ENCODE results near the gene SLC39A8.
"Not testable (repeated sequence)": the region's sequence is repeated elsewhere in the genome, so short reads cannot be mapped to it uniquely, and the experiment has no call there.

Gene SLC39A8

GRCh38 chr4:102302762-102303161 lies 42.5 kb downstream of the SLC39A8 start:
- Histone ChIP-seq H3K36me3 (ENCODE audit: insufficient read depth, low read length) (no peaks in the 10 kb centered on the region), H3K79me2 (ENCODE audit: control insufficient read depth, insufficient read depth, low read length, unreplicated experiment) (no peaks in the 10 kb centered on the region), H3K27me3 (ENCODE audit: insufficient read depth, low read length) (no peaks in the 10 kb centered on the region), H3K4me1 (ENCODE audit: control insufficient read depth, insufficient read depth, low read length, unreplicated experiment) (no peaks in the 10 kb centered on the region), H2AFZ (ENCODE audit: low read length, unreplicated experiment) (no peak overlapping the region), H3K4me3 (ENCODE audit: low read depth, low read length) (no peak overlapping the region), H3K27ac (ENCODE audit: low read depth, low read length) (no peak overlapping the region)

GRCh38 chr4:102301167-102301566 lies 44.1 kb downstream of the SLC39A8 start:
- no peaks in the 10 kb centered on the region for H3K4me1 ChIP-seq (ENCODE audit: control insufficient read depth, insufficient read depth, low read length, unreplicated experiment)
- no peaks in the 10 kb centered on the region for H3K27me3 ChIP-seq (ENCODE audit: insufficient read depth, low read length)
- H2AFZ ChIP-seq (ENCODE audit: low read length, unreplicated experiment) = no peak overlapping the region
- H3K4me3 ChIP-seq (ENCODE audit: low read depth, low read length) = no peak overlapping the region
- H3K79me2 ChIP-seq (ENCODE audit: control insufficient read depth, insufficient read depth, low read length, unreplicated experiment) = no peaks in the 10 kb centered on the region
- H3K36me3 ChIP-seq (ENCODE audit: insufficient read depth, low read length) = no peaks in the 10 kb centered on the region
- H3K27ac ChIP-seq (ENCODE audit: low read depth, low read length) = no peak overlapping the region

GRCh38 chr4:102299354-102300107 lies 45.8 kb downstream of the SLC39A8 start:
- no peaks in the 10 kb centered on the region for H3K4me1 ChIP-seq (ENCODE audit: control insufficient read depth, insufficient read depth, low read length, unreplicated experiment)

GRCh38 chr4:102298716-102299115 lies 46.6 kb downstream of the SLC39A8 start:
- no peak overlapping the region for H2AFZ ChIP-seq (ENCODE audit: low read length, unreplicated experiment)
- H3K27me3 ChIP-seq (ENCODE audit: insufficient read depth, low read length) = no peaks in the 10 kb centered on the region
- H3K4me3 ChIP-seq (ENCODE audit: low read depth, low read length) = no peak overlapping the region
- no peaks in the 10 kb centered on the region for H3K79me2 ChIP-seq (ENCODE audit: control insufficient read depth, insufficient read depth, low read length, unreplicated experiment)
- H3K27ac ChIP-seq (ENCODE audit: low read depth, low read length) = no peak overlapping the region
- H3K4me1 ChIP-seq (ENCODE audit: control insufficient read depth, insufficient read depth, low read length, unreplicated experiment) = no peaks in the 10 kb centered on the region
- H3K36me3 ChIP-seq (ENCODE audit: insufficient read depth, low read length) = 0 out of 2 replicates have a peak, but pooled peaks cover 3% of the 10 kb centered on the region

More at GRCh38 chr4:102299354-102300107, 45.8 kb downstream of the SLC39A8 start:
- no peak overlapping the region for H2AFZ ChIP-seq (ENCODE audit: low read length, unreplicated experiment)
- H3K27ac ChIP-seq (ENCODE audit: low read depth, low read length) = no peak overlapping the region
- no peaks in the 10 kb centered on the region for H3K79me2 ChIP-seq (ENCODE audit: control insufficient read depth, insufficient read depth, low read length, unreplicated experiment)
- H3K4me3 ChIP-seq (ENCODE audit: low read depth, low read length) = no peak overlapping the region
- 0 out of 2 replicates have a peak, but pooled peaks cover 1% of the 10 kb centered on the region for H3K36me3 ChIP-seq (ENCODE audit: insufficient read depth, low read length)
- no peaks in the 10 kb centered on the region for H3K27me3 ChIP-seq (ENCODE audit: insufficient read depth, low read length)

- H3K27me3 ChIP-seq (ENCODE audit: insufficient read depth, low read length) = no peaks in the 10 kb centered on the region
- 0 out of 2 replicates have a peak, but pooled peaks cover 3% of the 10 kb centered on the region for H3K36me3 ChIP-seq (ENCODE audit: insufficient read depth, low read length)
- H3K79me2 ChIP-seq (ENCODE audit: control insufficient read depth, insufficient read depth, low read length, unreplicated experiment) = no peaks in the 10 kb centered on the region
- no peaks in the 10 kb centered on the region for H3K4me1 ChIP-seq (ENCODE audit: control insufficient read depth, insufficient read depth, low read length, unreplicated experiment)
- no peak overlapping the region for H3K4me3 ChIP-seq (ENCODE audit: low read depth, low read length)
- H2AFZ ChIP-seq (ENCODE audit: low read length, unreplicated experiment) = no peak overlapping the region
- H3K27ac ChIP-seq (ENCODE audit: low read depth, low read length) = no peak overlapping the region
Measured at GRCh38 chr4:102295153-102295862, 50.0 kb downstream of the SLC39A8 start.

- no peak overlapping the region for H3K27ac ChIP-seq (ENCODE audit: low read depth, low read length)
Measured at GRCh38 chr4:102288497-102288896, 56.8 kb downstream of the SLC39A8 start.

GRCh38 chr4:102285831-102286230 lies 59.5 kb downstream of the SLC39A8 start:
- no peaks in the 10 kb centered on the region for H3K79me2 ChIP-seq (ENCODE audit: control insufficient read depth, insufficient read depth, low read length, unreplicated experiment)

More at GRCh38 chr4:102288497-102288896, 56.8 kb downstream of the SLC39A8 start:
- H3K27me3 ChIP-seq (ENCODE audit: insufficient read depth, low read length) = no peaks in the 10 kb centered on the region
- H3K36me3 ChIP-seq (ENCODE audit: insufficient read depth, low read length) = no peaks in the 10 kb centered on the region
- H2AFZ ChIP-seq (ENCODE audit: low read length, unreplicated experiment) = no peak overlapping the region
- H3K4me3 ChIP-seq (ENCODE audit: low read depth, low read length) = no peak overlapping the region
- peaks cover 8% of the 10 kb centered on the region for H3K4me1 ChIP-seq (ENCODE audit: control insufficient read depth, insufficient read depth, low read length, unreplicated experiment)
- no peaks in the 10 kb centered on the region for H3K79me2 ChIP-seq (ENCODE audit: control insufficient read depth, insufficient read depth, low read length, unreplicated experiment)

GRCh38 chr4:102281171-102281839 lies 64.0 kb downstream of the SLC39A8 start:
- peaks cover 6% of the 10 kb centered on the region for H3K4me1 ChIP-seq (ENCODE audit: control insufficient read depth, insufficient read depth, low read length, unreplicated experiment)
- no peaks in the 10 kb centered on the region for H3K79me2 ChIP-seq (ENCODE audit: control insufficient read depth, insufficient read depth, low read length, unreplicated experiment)
- no peak overlapping the region for H3K27ac ChIP-seq (ENCODE audit: low read depth, low read length)

More at GRCh38 chr4:102285831-102286230, 59.5 kb downstream of the SLC39A8 start:
- H3K27ac ChIP-seq (ENCODE audit: low read depth, low read length) = no peak overlapping the region
- no peaks in the 10 kb centered on the region for H3K36me3 ChIP-seq (ENCODE audit: insufficient read depth, low read length)
- no peak overlapping the region for H2AFZ ChIP-seq (ENCODE audit: low read length, unreplicated experiment)
- no peaks in the 10 kb centered on the region for H3K27me3 ChIP-seq (ENCODE audit: insufficient read depth, low read length)
- H3K4me1 ChIP-seq (ENCODE audit: control insufficient read depth, insufficient read depth, low read length, unreplicated experiment) = peaks cover 8% of the 10 kb centered on the region
- H3K4me3 ChIP-seq (ENCODE audit: low read depth, low read length) = no peak overlapping the region

GRCh38 chr4:102273317-102273716 lies 72.0 kb downstream of the SLC39A8 start:
- H3K79me2 ChIP-seq (ENCODE audit: control insufficient read depth, insufficient read depth, low read length, unreplicated experiment) = not testable (repeated sequence)

More at GRCh38 chr4:102281171-102281839, 64.0 kb downstream of the SLC39A8 start:
- Histone ChIP-seq H3K36me3 (ENCODE audit: insufficient read depth, low read length) (0 out of 2 replicates have a peak, but pooled peaks cover 4% of the 10 kb centered on the region), H3K27me3 (ENCODE audit: insufficient read depth, low read length) (no peaks in the 10 kb centered on the region), H2AFZ (ENCODE audit: low read length, unreplicated experiment) (no peak overlapping the region), H3K4me3 (ENCODE audit: low read depth, low read length) (no peak overlapping the region)

GRCh38 chr4:102272318-102272717 lies 73.0 kb downstream of the SLC39A8 start:
- Histone ChIP-seq H2AFZ (ENCODE audit: low read length, unreplicated experiment) (no peak overlapping the region), H3K27me3 (ENCODE audit: insufficient read depth, low read length) (no peaks in the 10 kb centered on the region), H3K4me1 (ENCODE audit: control insufficient read depth, insufficient read depth, low read length, unreplicated experiment) (no peaks in the 10 kb centered on the region), H3K4me3 (ENCODE audit: low read depth, low read length) (no peak overlapping the region), H3K27ac (ENCODE audit: low read depth, low read length) (no peak overlapping the region), H3K36me3 (ENCODE audit: insufficient read depth, low read length) (no peaks in the 10 kb centered on the region), H3K79me2 (ENCODE audit: control insufficient read depth, insufficient read depth, low read length, unreplicated experiment) (no peaks in the 10 kb centered on the region)

More at GRCh38 chr4:102273317-102273716, 72.0 kb downstream of the SLC39A8 start:
- H3K4me3 ChIP-seq (ENCODE audit: low read depth, low read length); H3K4me1 ChIP-seq (ENCODE audit: control insufficient read depth, insufficient read depth, low read length, unreplicated experiment); H3K36me3 ChIP-seq (ENCODE audit: insufficient read depth, low read length); H2AFZ ChIP-seq (ENCODE audit: low read length, unreplicated experiment); H3K27ac ChIP-seq (ENCODE audit: low read depth, low read length); H3K27me3 ChIP-seq (ENCODE audit: insufficient read depth, low read length): not testable (repeated sequence)
